DND-41 (cell line): ENCODE results near the gene FFAR4.

Experiments
- ATAC-seq: fragments of 200-7000 bp; cut with Tn5 transposase; 3 replicates; pipeline ENCODE4 v1.9.1; 2021; ENCODE audit warnings: low read depth; ENCODE audit not compliant: insufficient read depth
- DNase-seq: peaks from one replicate; pipeline ENCODE4 v3.0.0-alpha.2; 2020
- H2AFZ ChIP-seq: 2 replicates; pipeline ENCODE4 v1.6.0; 2012; ENCODE audit warnings: low read depth, low read length
- H3K27ac ChIP-seq: 2 replicates; pipeline ENCODE4 v1.5.1; 2012; ENCODE audit warnings: low read length, inconsistent platforms
- H3K27me3 ChIP-seq: fragments of 200-600 bp; sonication (generic); 2 replicates; pipeline ENCODE4 v1.6.0; 2012; ENCODE audit warnings: low read length, mild to moderate bottlenecking, inconsistent platforms; ENCODE audit not compliant: insufficient read depth, poor library complexity
- H3K36me3 ChIP-seq: 2 replicates; pipeline ENCODE4 v1.5.1; 2012; ENCODE audit warnings: low read length, inconsistent platforms; ENCODE audit not compliant: insufficient read depth
- H3K4me1 ChIP-seq: 2 replicates; pipeline ENCODE4 v1.5.1; 2012; ENCODE audit warnings: mild to moderate bottlenecking, low read length; ENCODE audit not compliant: insufficient read depth
- H3K4me2 ChIP-seq: 2 replicates; pipeline ENCODE4 v1.6.0; 2012; ENCODE audit warnings: mild to moderate bottlenecking, moderate library complexity, low read length, inconsistent platforms; ENCODE audit not compliant: insufficient read depth
- H3K4me3 ChIP-seq, 2 experiments: fragments of 200-600 bp in 1 of 2; shearing (Covaris generic) in 1 of 2; 2 replicates each; pipeline ENCODE4 v1.5.1; 2012 to 2016; ENCODE audit warnings: inconsistent platforms in 2 of 2, low read length in 2 of 2, mild to moderate bottlenecking in 2 of 2, low read depth in 1 of 2, moderate library complexity in 1 of 2
- H3K79me2 ChIP-seq: 2 replicates; pipeline ENCODE4 v1.6.0; 2012; ENCODE audit warnings: low read length, inconsistent platforms; ENCODE audit not compliant: insufficient read depth
- H3K9ac ChIP-seq: 2 replicates; pipeline ENCODE4 v1.6.0; 2012; ENCODE audit warnings: low read depth, mild to moderate bottlenecking, inconsistent platforms, low read length, moderate library complexity
- H3K9me3 ChIP-seq: 2 replicates; pipeline ENCODE4 v1.5.1; 2012; ENCODE audit warnings: low read length, moderate library complexity, mild to moderate bottlenecking, inconsistent platforms; ENCODE audit not compliant: insufficient read depth, severe bottlenecking
- H4K20me1 ChIP-seq: 2 replicates; pipeline ENCODE4 v1.6.0; 2012; ENCODE audit warnings: low read length; ENCODE audit not compliant: insufficient read depth
- CTCF ChIP-seq: IDR thresholded peaks from 2 replicates; pipeline ENCODE4 v1.5.1; 2012; ENCODE audit warnings: borderline replicate concordance, low read length, moderate library complexity, mild to moderate bottlenecking; ENCODE audit not compliant: poor library complexity, severe bottlenecking; ENCODE audit errors: extremely low read depth
- EZH2 ChIP-seq: IDR thresholded peaks from 3 replicates; pipeline ENCODE4 v1.6.1; 2012; ENCODE audit warnings: borderline replicate concordance, low read depth, mild to moderate bottlenecking, moderate library complexity, low read length, inconsistent platforms; ENCODE audit not compliant: severe bottlenecking

Gene FFAR4

GRCh38 chr10:93613126-93613525, 46.7 kb downstream of the FFAR4 start:
- Histone ChIP-seq H3K27ac (no peak overlapping the region), H3K4me2 (no peak overlapping the region), H3K27me3 (no peaks in the 10 kb centered on the region), H3K4me3 (no peak overlapping the region), H3K36me3 (no peaks in the 10 kb centered on the region), H3K9me3 (no peaks in the 10 kb centered on the region), H3K9ac (no peak overlapping the region), H2AFZ (no peak overlapping the region), H3K79me2 (no peaks in the 10 kb centered on the region), H4K20me1 (no peaks in the 10 kb centered on the region), H3K4me1 (no peaks in the 10 kb centered on the region)
- DNase-seq = no peak
- TF ChIP-seq CTCF (no peak), EZH2 (no peak)
- no peak for ATAC-seq

GRCh38 chr10:93614101-93614825, 47.8 kb downstream of the FFAR4 start:
- TF ChIP-seq EZH2 (no peak), CTCF (no peak)
- Histone ChIP-seq H2AFZ (no peak overlapping the region), H3K27me3 (no peaks in the 10 kb centered on the region), H4K20me1 (no peaks in the 10 kb centered on the region), H3K36me3 (no peaks in the 10 kb centered on the region), H3K4me3 (no peak overlapping the region), H3K9ac (no peak overlapping the region), H3K9me3 (no peaks in the 10 kb centered on the region), H3K27ac (no peak overlapping the region), H3K79me2 (no peaks in the 10 kb centered on the region), H3K4me1 (no peaks in the 10 kb centered on the region), H3K4me2 (no peak overlapping the region)
- ATAC-seq (no peak), DNase-seq (no peak)

GRCh38 chr10:93615576-93616235, 49.2 kb downstream of the FFAR4 start:
- Histone ChIP-seq H3K4me2 (no peak overlapping the region), H3K4me1 (no peaks in the 10 kb centered on the region), H3K79me2 (no peaks in the 10 kb centered on the region), H3K27ac (no peak overlapping the region), H3K27me3 (no peaks in the 10 kb centered on the region), H3K9me3 (no peaks in the 10 kb centered on the region), H3K36me3 (no peaks in the 10 kb centered on the region), H3K4me3 (no peak overlapping the region), H4K20me1 (no peaks in the 10 kb centered on the region), H3K9ac (no peak overlapping the region), H2AFZ (no peak overlapping the region)
- ATAC-seq (no peak), DNase-seq (no peak)
- no peak for TF ChIP-seq EZH2

GRCh38 chr10:93620925-93621324, 54.5 kb downstream of the FFAR4 start:
- Histone ChIP-seq H3K9ac (no peak overlapping the region), H3K9me3 (no peaks in the 10 kb centered on the region), H3K79me2 (no peaks in the 10 kb centered on the region), H2AFZ (no peak overlapping the region), H3K27ac (no peak overlapping the region), H3K4me3 (no peak overlapping the region), H4K20me1 (no peaks in the 10 kb centered on the region), H3K36me3 (no peaks in the 10 kb centered on the region), H3K27me3 (peaks cover 6% of the 10 kb centered on the region), H3K4me2 (no peak overlapping the region), H3K4me1 (no peaks in the 10 kb centered on the region)
- TF ChIP-seq EZH2 (no peak), CTCF (no peak)
- ATAC-seq (no peak), DNase-seq (no peak)
